CD14-positive monocyte (primary cell): Measurements from ENCODE around the gene NEFH. TPM values are rescaled to one million over a fixed set of nuclear protein-coding genes. Genes with fewer than 3 reads are reported as not detected.

Experiments
- DNase-seq, 3 donors: peaks; one replicate each; pipeline ENCODE4 v3.0.0-alpha.2; 2011 to 2022
- H2AFZ ChIP-seq: 2 replicates; pipeline ENCODE4 v1.6.0; 2012; ENCODE audit warnings: mild to moderate bottlenecking, low read depth, low read length, inconsistent platforms; ENCODE audit not compliant: insufficient read depth, poor library complexity, severe bottlenecking
- H3K27ac ChIP-seq, 2 donors: 1 replicate in 1 of 2; 2 replicates in 1 of 2; pipeline ENCODE4 v1.5.1; 2012 to 2013; ENCODE audit warnings: low read length in 2 of 2, control low read depth in 1 of 2, inconsistent platforms in 1 of 2, low read depth in 1 of 2, mild to moderate bottlenecking in 1 of 2
- H3K27me3 ChIP-seq, 2 donors: one replicate each; pipeline versions ENCODE4 v1.6.0 to v1.6.1; 2011 to 2013; ENCODE audit warnings: low read length in 2 of 2; ENCODE audit not compliant: control insufficient read depth in 2 of 2, insufficient read depth in 2 of 2
- H3K36me3 ChIP-seq, 2 donors: replicated peaks in 1 of 2; 1 replicate in 1 of 2; 2 replicates in 1 of 2; pipeline versions ENCODE4 v1.5.1 to v1.6.1; 2012 to 2013; ENCODE audit warnings: low read length in 2 of 2, control low read depth in 1 of 2, inconsistent platforms in 1 of 2, mild to moderate bottlenecking in 1 of 2; ENCODE audit not compliant: insufficient read depth in 2 of 2, control insufficient read depth in 1 of 2
- H3K4me1 ChIP-seq, 2 donors: 1 replicate in 1 of 2; 2 replicates in 1 of 2; pipeline versions ENCODE4 v1.5.1 to v1.6.1; 2012 to 2013; ENCODE audit warnings: low read length in 2 of 2, control low read depth in 1 of 2, inconsistent platforms in 1 of 2, mild to moderate bottlenecking in 1 of 2, moderate library complexity in 1 of 2; ENCODE audit not compliant: insufficient read depth in 2 of 2, control insufficient read depth in 1 of 2
- H3K4me2 ChIP-seq: replicated peaks from 2 replicates; pipeline ENCODE3; 2012; ENCODE audit warnings: low read length, moderate library complexity, mild to moderate bottlenecking; ENCODE audit not compliant: poor library complexity, severe bottlenecking; ENCODE audit errors: extremely low read depth
- H3K4me3 ChIP-seq, 3 experiments: fragments of 200-600 bp in 1 of 3; sonication (generic) in 1 of 3; replicated peaks in 1 of 3; 1 replicate in 2 of 3; 2 replicates in 1 of 3; pipeline ENCODE4 v1.5.1; 2011 to 2013; ENCODE audit warnings: low read length in 3 of 3, mild to moderate bottlenecking in 3 of 3, control low read depth in 2 of 3, low read depth in 2 of 3, inconsistent platforms in 1 of 3, moderate library complexity in 1 of 3
- H3K79me2 ChIP-seq: 2 replicates; pipeline ENCODE4 v1.6.0; 2012; ENCODE audit warnings: mild to moderate bottlenecking, control low read depth, inconsistent platforms, low read length, moderate library complexity; ENCODE audit not compliant: insufficient read depth
- H3K9ac ChIP-seq: 2 replicates; pipeline ENCODE4 v1.6.0; 2017; ENCODE audit warnings: low read length, mild to moderate bottlenecking; ENCODE audit not compliant: insufficient read depth, poor library complexity, severe bottlenecking
- H3K9me3 ChIP-seq, 2 donors: replicated peaks in 1 of 2; 1 replicate in 1 of 2; 2 replicates in 1 of 2; pipeline versions ENCODE4 v1.5.1 to v1.6.1; 2012 to 2013; ENCODE audit warnings: low read length in 2 of 2, control low read depth in 1 of 2; ENCODE audit not compliant: control insufficient read depth in 1 of 2, insufficient read depth in 1 of 2
- H4K20me1 ChIP-seq: 2 replicates; pipeline ENCODE4 v1.6.0; 2012; ENCODE audit warnings: mild to moderate bottlenecking, low read length, control low read depth, moderate library complexity; ENCODE audit not compliant: insufficient read depth
- H3K27ac Mint-ChIP-seq, 7 donors: one replicate each; pipeline ENCODE4 v1.8.0; 2020; ENCODE audit warnings: mild to moderate bottlenecking in 7 of 7, mixed read lengths in 7 of 7, moderate library complexity in 6 of 7, inconsistent platforms in 2 of 7
- H3K27me3 Mint-ChIP-seq, 3 donors: one replicate each; pipeline ENCODE4 v1.8.0; 2021 to 2022; ENCODE audit warnings: low read depth in 3 of 3, mild to moderate bottlenecking in 3 of 3, mixed read lengths in 3 of 3, moderate library complexity in 3 of 3, inconsistent platforms in 1 of 3
- H3K36me3 Mint-ChIP-seq, 2 donors: one replicate each; pipeline ENCODE4 v1.8.0; 2020; ENCODE audit warnings: mixed read lengths in 2 of 2, inconsistent platforms in 1 of 2, mild to moderate bottlenecking in 1 of 2
- H3K4me1 Mint-ChIP-seq: one replicate; pipeline ENCODE4 v1.8.0; 2020; ENCODE audit warnings: mild to moderate bottlenecking, mixed read lengths
- H3K4me3 Mint-ChIP-seq, 2 donors: one replicate each; pipeline ENCODE4 v1.8.0; 2020; ENCODE audit warnings: mild to moderate bottlenecking in 2 of 2, mixed read lengths in 2 of 2, moderate library complexity in 1 of 2
- H3K9me3 Mint-ChIP-seq, 7 donors: one replicate each; pipeline ENCODE4 v1.8.0; 2020 to 2022; ENCODE audit warnings: mixed read lengths in 7 of 7, mild to moderate bottlenecking in 6 of 7, moderate library complexity in 6 of 7, inconsistent platforms in 2 of 7
- CTCF ChIP-seq: fragments of 200-600 bp; IDR thresholded peaks from one replicate; pipeline ENCODE4 v1.8.0; 2022; ENCODE audit warnings: antibody characterized with exemption, mild to moderate bottlenecking
- WGBS: methylation state at CpG from one replicate; pipeline ENCODE4 v1.1.5; 2013; ENCODE audit warnings: missing lambda C conversion rate; ENCODE audit not compliant: insufficient coverage; 5-methylcytosine and 5-hydroxymethylcytosine counted together
- intact Hi-C, 2 donors: fragments of 100-400 bp; cut with micrococcal nuclease; formaldehyde crosslinking; loops; one replicate each; pipeline versions ENCODE4 v1.15.0 to v1.15.1; 2023
- polyA minus RNA-seq: library from RNA; depleted of rRNA, polyadenylated mRNA; stranded (reverse); fragments of >200 nt; gene quantifications from 2 replicates; pipeline ENCODE4 v1.2.3, GENCODE V29; 2012
- polyA plus RNA-seq, 3 donors: library from polyadenylated mRNA; depleted of rRNA in 1 of 3; unstranded in 2 of 3; stranded (reverse) in 1 of 3; fragments of 300-500 nt in 2 of 3; fragments of >200 nt in 1 of 3; fragmentation: Illumina TruSeq in 2 of 3; gene quantifications; 1 replicate in 2 of 3; 2 replicates in 1 of 3; pipeline ENCODE4 v1.2.3, GENCODE V29; 2012 to 2021
- total RNA-seq, 12 experiments: library from RNA in 1 of 12; stranded (reverse) in 1 of 12; fragments of 120-200 nt in 1 of 12; gene quantifications; one replicate each; pipeline ENCODE4 v1.2.4 and lab custom pipeline; 2013 to 2026; ENCODE audit warnings: mixed read lengths in 6 of 12, inconsistent platforms in 1 of 12

NEFH gene
- 0.69 TPM for total RNA-seq (2013)
- polyA plus RNA-seq (1 to 10 TPM in 1 of 3 donors, under 1 TPM in 2; 0.20 to 1.2 (median 0.74) TPM), polyA minus RNA-seq (0.55 and 0.96 TPM in 2 replicates), total RNA-seq (lab: John Stamatoyannopoulos, UW) (0.17 to 3.8 (median 1.7) reads per million in 11 experiments)

- Mint-ChIP-seq H3K4me3 (peak within 1 kb of the TSS; percentile 66 to 88), H3K27ac (peak within 1 kb of the TSS in 1 of 7 donors; percentile 33), H3K9me3 (peaks cover 0 to 16% (median 6%) of the 10 kb centered on the region in 7 donors), H3K36me3 (peaks cover 2 to 6% of the 10 kb centered on the region in 2 donors), H3K4me1 (peaks cover 34% of the 10 kb centered on the region), H3K27me3 (peaks cover 39 to 62% (median 45%) of the 10 kb centered on the region in 3 donors)
- Histone ChIP-seq H3K9ac (no peak within 1 kb of the TSS), H3K27ac (no peak within 1 kb of the TSS), H3K9me3 (peaks cover 0 to 17% of the 10 kb centered on the region in 2 donors), H3K4me2 (peak within 1 kb of the TSS; percentile 69), H2AFZ (peak within 1 kb of the TSS; percentile 59), H3K79me2 (no peaks in the 10 kb centered on the region), H3K4me1 (peaks cover 22 to 46% of the 10 kb centered on the region in 2 donors), H3K27me3 (peaks cover 15 to 39% of the 10 kb centered on the region in 2 donors), H3K4me3 (peak within 1 kb of the TSS in 1 of 3 experiments; percentile 61), H4K20me1 (peaks cover 21% of the 10 kb centered on the region), H3K36me3 (no peaks in the 10 kb centered on the region)
- intact Hi-C loops, result no loop called here
- no peak for TF ChIP-seq CTCF
- WGBS, result 11% methylated on average over 41 of the region's 48 CpGs
- no peak for DNase-seq
These were observed at the start of gene NEFH for GRCh38 chr22:29479417-29480261. TSS of gene NEFH (plus strand) at chr22:29480218. CDS start at chr22:29480263, 45 bp downstream.

GRCh38 chr22:29431986-29432385 lies 48.0 kb upstream of the NEFH start:
- no peaks in the 10 kb centered on the region for H3K9me3 Mint-ChIP-seq
- no peaks in the 10 kb centered on the region for H3K4me1 ChIP-seq

More at GRCh38 chr22:29431986-29432385, 48.0 kb upstream of the NEFH start:
- Histone ChIP-seq H3K4me3 (no peak overlapping the region), H3K9ac (no peak overlapping the region), H3K27ac (no peak overlapping the region), H3K9me3 (no peaks in the 10 kb centered on the region), H3K79me2 (no peaks in the 10 kb centered on the region), H3K4me2 (no peak overlapping the region), H4K20me1 (no peaks in the 10 kb centered on the region), H3K36me3 (no peaks in the 10 kb centered on the region), H3K27me3 (peaks cover 0 to 5% of the 10 kb centered on the region in 2 donors), H2AFZ (no peak overlapping the region)
- Mint-ChIP-seq H3K27ac (no peak overlapping the region), H3K4me3 (no peak overlapping the region), H3K27me3 (peaks cover 3 to 26% (median 7%) of the 10 kb centered on the region in 3 donors), H3K4me1 (no peaks in the 10 kb centered on the region), H3K36me3 (no peaks in the 10 kb centered on the region)
- no peak for DNase-seq
- TF ChIP-seq CTCF, result no peak
- intact Hi-C loops, result no loop called here
- WGBS, result 98% methylated on average over 5 of the region's 5 CpGs
